HepG2 (cell line): ENCODE data around the gene MAP3K2. TPM values are rescaled to one million over a fixed set of nuclear protein-coding genes. Genes with fewer than 3 reads are reported as not detected.

ENCODE experiments used
- BCL6 ChIP-seq: IDR thresholded peaks from 2 replicates; pipeline ENCODE4 v1.6.1; 2016; ENCODE audit warnings: missing genetic modification reagents, missing compliant biosample characterization
- CAMTA2 ChIP-seq: sonication (generic); formaldehyde crosslinking; IDR thresholded peaks from 2 replicates; pipeline ENCODE4 v1.4.0; 2020; ENCODE audit warnings: mild to moderate bottlenecking, missing genetic modification reagents, borderline replicate concordance
- CHD4 ChIP-seq: fragments of 200-600 bp; sonication (generic); IDR thresholded peaks from 2 replicates; pipeline ENCODE4 v1.7.0; 2017; ENCODE audit warnings: mild to moderate bottlenecking, low read length, borderline replicate concordance
- ELF4 ChIP-seq: sonication (generic); formaldehyde crosslinking; IDR thresholded peaks from 2 replicates; pipeline ENCODE4 v1.5.0; 2020; ENCODE audit warnings: missing genetic modification reagents, mild to moderate bottlenecking, moderate library complexity, borderline replicate concordance
- HOXA5 ChIP-seq: sonication (generic); formaldehyde crosslinking; IDR thresholded peaks from 2 replicates; pipeline ENCODE4 v1.4.0; 2020; ENCODE audit warnings: missing genetic modification reagents
- KDM5A ChIP-seq: fragments of 200-600 bp; sonication (generic); IDR thresholded peaks from 2 replicates; pipeline ENCODE4 v1.7.0; 2018; ENCODE audit warnings: antibody characterized with exemption, mild to moderate bottlenecking, low read length, borderline replicate concordance
- MED13 ChIP-seq: sonication (generic); formaldehyde crosslinking; IDR thresholded peaks from 2 replicates; pipeline ENCODE4 v1.5.0; 2020; ENCODE audit warnings: missing genetic modification reagents
- PRDM15 ChIP-seq: sonication (generic); formaldehyde crosslinking; IDR thresholded peaks from 2 replicates; pipeline ENCODE4 v1.4.0; 2020; ENCODE audit warnings: missing genetic modification reagents
- SNAI1 ChIP-seq: sonication (generic); formaldehyde crosslinking; IDR thresholded peaks from 2 replicates; pipeline ENCODE4 v1.5.0; 2020; ENCODE audit warnings: mild to moderate bottlenecking, missing genetic modification reagents, borderline replicate concordance
- SRY ChIP-seq: sonication (generic); formaldehyde crosslinking; IDR thresholded peaks from 2 replicates; pipeline ENCODE4 v1.8.0; 2022; ENCODE audit warnings: mild to moderate bottlenecking, missing genetic modification reagents
- ZBTB7A ChIP-seq: sonication (generic); formaldehyde crosslinking; IDR thresholded peaks from 2 replicates; pipeline ENCODE4 v1.8.0; 2022; ENCODE audit warnings: mild to moderate bottlenecking, missing genetic modification reagents
- ZC3H4 ChIP-seq: sonication (generic); formaldehyde crosslinking; IDR thresholded peaks from 2 replicates; pipeline ENCODE4 v1.4.0; 2020; ENCODE audit warnings: missing genetic modification reagents, borderline replicate concordance
- ZFX ChIP-seq: sonication (generic); formaldehyde crosslinking; IDR thresholded peaks from 2 replicates; pipeline ENCODE4 v1.4.0; 2020; ENCODE audit warnings: mild to moderate bottlenecking, low read depth, missing genetic modification reagents, moderate library complexity
- ZNF335 ChIP-seq: sonication (generic); formaldehyde crosslinking; IDR thresholded peaks from 2 replicates; pipeline ENCODE4 v1.4.0; 2020; ENCODE audit warnings: missing genetic modification reagents
- ZNF790 ChIP-seq: sonication (generic); formaldehyde crosslinking; IDR thresholded peaks from 2 replicates; pipeline ENCODE4 v1.8.0; 2022; ENCODE audit warnings: missing genetic modification reagents, mild to moderate bottlenecking, borderline replicate concordance
- ZNF83 ChIP-seq: sonication (generic); formaldehyde crosslinking; IDR thresholded peaks from 2 replicates; pipeline ENCODE4 v1.4.0; 2020; ENCODE audit warnings: missing genetic modification reagents, mild to moderate bottlenecking, borderline replicate concordance
- ZXDC ChIP-seq: sonication (generic); formaldehyde crosslinking; IDR thresholded peaks from 2 replicates; pipeline ENCODE4 v1.5.0; 2020; ENCODE audit warnings: mild to moderate bottlenecking, missing genetic modification reagents
- polyA plus RNA-seq, 8 experiments: library from polyadenylated mRNA; depleted of rRNA in 3 of 8; stranded (reverse) in 7 of 8; unstranded in 1 of 8; fragments of >200 nt; fragmentation: Illumina TruSeq in 4 of 8; extraction: Trizol in 4 of 8; gene quantifications; 2 replicates each; pipeline versions ENCODE4 v1.2.1 to v1.2.3, GENCODE V29; 2011 to 2016; ENCODE audit warnings: low read depth in 4 of 8, missing spikeins in 1 of 8, mixed read lengths in 1 of 8; ENCODE audit not compliant: insufficient read depth in 1 of 8
- total RNA-seq, 5 experiments: library from RNA; depleted of rRNA; stranded (reverse); fragments of >200 nt; fragmentation: Illumina TruSeq; extraction: Trizol; gene quantifications; 2 replicates each; pipeline ENCODE4 v1.2.3, GENCODE V29; 2016; ENCODE audit warnings: low read depth in 1 of 5
- TF ChIP-seq, protein P1 (sequence below): sonication (generic); formaldehyde crosslinking; conservative IDR thresholded peaks from 2 replicates; pipeline ENCODE4 v1.4.0; 2020; ENCODE audit warnings: mild to moderate bottlenecking, missing genetic modification reagents, moderate library complexity

The MAP3K2 gene
- total and polyA plus RNA-seq, 2 of the 13 experiments (the other 11 are each of a cell fraction or from before 2014, with no cell fraction given), result 12.2 to 37.2 TPM

DNA sequence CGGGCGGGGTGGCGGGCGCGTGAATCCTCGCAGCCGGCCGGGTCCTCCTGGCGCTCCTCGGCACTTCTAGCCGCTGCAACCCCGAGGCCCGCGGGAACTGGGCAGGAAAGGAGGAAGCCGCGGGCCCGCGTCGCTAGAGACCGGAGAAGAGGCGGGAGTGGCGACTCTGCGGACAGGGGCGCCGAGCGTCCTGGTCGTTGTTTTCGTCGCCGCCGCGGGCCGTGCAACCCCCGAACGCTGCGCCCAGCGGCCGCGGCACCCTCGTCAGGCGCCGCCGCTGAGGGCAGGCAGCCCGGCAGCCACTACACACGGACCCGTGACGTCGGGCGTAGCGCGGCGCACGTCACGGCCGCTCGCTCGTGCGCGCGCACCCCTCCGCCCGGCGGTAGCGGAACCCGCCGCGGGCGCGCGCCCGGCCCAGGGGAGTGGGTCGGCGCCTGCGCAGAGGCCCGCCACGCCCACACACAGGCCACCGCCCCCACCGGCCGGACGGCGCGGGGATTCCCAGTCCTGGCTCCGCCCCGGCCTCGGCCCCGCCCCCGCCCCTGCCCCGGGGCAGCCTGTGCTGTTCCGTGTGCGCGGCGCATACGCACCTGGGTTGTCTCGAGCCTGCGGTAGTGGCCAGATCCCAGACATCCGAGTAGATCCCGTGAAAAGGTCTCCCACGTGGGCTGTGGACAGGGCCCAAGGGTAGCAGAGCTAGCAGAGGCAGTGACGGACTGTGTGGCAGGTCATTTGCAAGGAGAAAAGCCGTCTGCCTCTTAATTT is at the start of gene MAP3K2 (continued):
- TF ChIP-seq PRDM15 (CRISPR knock-in tag) (peak; percentile 19; the same call in 1 of the 2 replicates), CAMTA2 (CRISPR knock-in tag) (peak; percentile 19; the same call in 1 of the 2 replicates), ZBTB7A (CRISPR knock-in tag) (peak; percentile 54; the same call in 1 of the 2 replicates), BCL6 (CRISPR knock-in tag) (peak; percentile 9; the same call in 1 of the 2 replicates), ZNF335 (CRISPR knock-in tag) (0 out of 2 replicates have a peak, but pooled peaks have one; percentile 42), SRY (peak; percentile 74; the same call in 1 of the 2 replicates), HOXA5 (CRISPR knock-in tag) (peak; percentile 33; the same call in 1 of the 2 replicates), SNAI1 (no peak), ZFX (CRISPR knock-in tag) (peak; percentile 87), ZNF83 (CRISPR knock-in tag) (peak; percentile 35; the same call in 1 of the 2 replicates), ZNF790 (CRISPR knock-in tag) (peak; percentile 91; the same call in 1 of the 2 replicates), MED13 (CRISPR knock-in tag) (peak; percentile 72; the same call in 1 of the 2 replicates), CHD4 (no peak), ZXDC (0 out of 2 replicates have a peak, but pooled peaks have one; percentile 23), ZC3H4 (CRISPR knock-in tag) (peak; percentile 69; the same call in 1 of the 2 replicates), ELF4 (CRISPR knock-in tag) (peak; percentile 71; the same call in 1 of the 2 replicates), KDM5A (peak; percentile 48; the same call in 1 of the 2 replicates)
- TF ChIP-seq, protein P1, sequence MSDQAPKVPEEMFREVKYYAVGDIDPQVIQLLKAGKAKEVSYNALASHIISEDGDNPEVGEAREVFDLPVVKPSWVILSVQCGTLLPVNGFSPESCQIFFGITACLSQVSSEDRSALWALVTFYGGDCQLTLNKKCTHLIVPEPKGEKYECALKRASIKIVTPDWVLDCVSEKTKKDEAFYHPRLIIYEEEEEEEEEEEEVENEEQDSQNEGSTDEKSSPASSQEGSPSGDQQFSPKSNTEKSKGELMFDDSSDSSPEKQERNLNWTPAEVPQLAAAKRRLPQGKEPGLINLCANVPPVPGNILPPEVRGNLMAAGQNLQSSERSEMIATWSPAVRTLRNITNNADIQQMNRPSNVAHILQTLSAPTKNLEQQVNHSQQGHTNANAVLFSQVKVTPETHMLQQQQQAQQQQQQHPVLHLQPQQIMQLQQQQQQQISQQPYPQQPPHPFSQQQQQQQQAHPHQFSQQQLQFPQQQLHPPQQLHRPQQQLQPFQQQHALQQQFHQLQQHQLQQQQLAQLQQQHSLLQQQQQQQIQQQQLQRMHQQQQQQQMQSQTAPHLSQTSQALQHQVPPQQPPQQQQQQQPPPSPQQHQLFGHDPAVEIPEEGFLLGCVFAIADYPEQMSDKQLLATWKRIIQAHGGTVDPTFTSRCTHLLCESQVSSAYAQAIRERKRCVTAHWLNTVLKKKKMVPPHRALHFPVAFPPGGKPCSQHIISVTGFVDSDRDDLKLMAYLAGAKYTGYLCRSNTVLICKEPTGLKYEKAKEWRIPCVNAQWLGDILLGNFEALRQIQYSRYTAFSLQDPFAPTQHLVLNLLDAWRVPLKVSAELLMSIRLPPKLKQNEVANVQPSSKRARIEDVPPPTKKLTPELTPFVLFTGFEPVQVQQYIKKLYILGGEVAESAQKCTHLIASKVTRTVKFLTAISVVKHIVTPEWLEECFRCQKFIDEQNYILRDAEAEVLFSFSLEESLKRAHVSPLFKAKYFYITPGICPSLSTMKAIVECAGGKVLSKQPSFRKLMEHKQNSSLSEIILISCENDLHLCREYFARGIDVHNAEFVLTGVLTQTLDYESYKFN, result peak; percentile 49; the same call in 1 of the 2 replicates
